Kidney epithelial cell (primary cell): ENCODE data around the gene LONRF2. TPM values are rescaled to one million over a fixed set of nuclear protein-coding genes. Genes with fewer than 3 reads are reported as not detected.

Experiments used
- DNase-seq: peaks from one replicate; pipeline ENCODE4 v3.0.0-alpha.2; 2010; ENCODE audit warnings: low read depth
- H3K27me3 ChIP-seq: 2 replicates; pipeline ENCODE4 v1.6.0; 2011; ENCODE audit warnings: low read length; ENCODE audit not compliant: control insufficient read depth, insufficient read depth
- H3K36me3 ChIP-seq: 2 replicates; pipeline ENCODE4 v1.5.1; 2011; ENCODE audit warnings: low read length; ENCODE audit not compliant: control insufficient read depth, insufficient read depth
- H3K4me3 ChIP-seq: 2 replicates; pipeline ENCODE4 v1.5.1; 2011; ENCODE audit warnings: low read depth, mild to moderate bottlenecking, control low read depth, low read length
- total RNA-seq: library from RNA; depleted of rRNA; stranded (reverse); fragments of >200 nt; gene quantifications from 2 replicates; pipeline ENCODE4 v1.2.3, GENCODE V29; 2015
- TF ChIP-seq, protein P1 (sequence below): IDR thresholded peaks from 2 replicates; pipeline ENCODE4 v1.5.1; 2011; ENCODE audit warnings: mild to moderate bottlenecking, moderate library complexity, low read length, control low read depth, inconsistent platforms; ENCODE audit not compliant: insufficient read depth, poor library complexity, severe bottlenecking

LONRF2 gene
- total RNA-seq, 1 donor from 2014 or later = 3.3 TPM

DNA sequence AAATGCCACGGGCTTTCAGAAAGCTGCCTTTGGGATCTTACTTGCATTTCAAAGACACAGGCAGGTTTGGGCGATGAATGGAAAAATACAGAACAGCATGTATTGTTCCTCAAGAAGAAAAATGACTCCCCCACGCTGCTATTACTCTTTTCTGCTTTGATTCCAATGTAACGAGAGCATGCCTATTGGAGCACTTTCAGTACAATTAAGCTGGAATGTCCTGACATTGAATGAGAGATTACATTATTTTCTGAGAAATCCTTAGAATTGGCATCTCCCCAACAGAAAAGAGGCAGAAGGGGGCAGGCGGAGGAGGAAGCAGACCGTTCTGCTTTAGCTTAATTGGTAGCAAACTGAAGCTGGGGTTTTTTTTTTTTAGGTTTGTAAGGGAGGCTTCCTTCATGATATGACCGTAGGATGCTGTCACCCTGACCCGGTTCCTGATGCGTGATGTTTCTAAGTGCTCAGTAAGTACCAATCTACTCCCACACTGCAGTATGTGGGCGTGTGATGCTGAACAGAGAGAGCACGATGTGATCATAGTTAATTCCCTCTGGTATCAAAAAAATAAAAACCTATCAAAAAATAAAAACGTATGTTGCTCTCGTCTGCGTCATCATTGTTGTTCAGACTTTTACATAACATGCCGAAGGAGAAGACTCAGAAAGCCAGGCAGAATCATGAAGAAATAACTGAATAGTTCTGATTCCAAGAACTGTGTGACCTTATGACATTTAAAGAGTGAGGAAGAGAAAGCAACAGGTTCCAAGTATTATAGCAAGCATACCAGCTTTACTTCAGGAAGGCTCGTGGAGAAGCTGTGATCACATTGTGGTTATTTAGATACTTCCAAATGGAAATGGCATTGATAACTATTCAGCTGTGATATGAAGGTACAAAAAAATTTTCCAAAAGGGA lies 40.5 kb downstream of the LONRF2 start:
- Histone ChIP-seq H3K36me3 (no peaks in the 10 kb centered on the region), H3K4me3 (no peak overlapping the region), H3K27me3 (no peaks in the 10 kb centered on the region)
- DNase-seq = no peak
- TF ChIP-seq, protein P1, sequence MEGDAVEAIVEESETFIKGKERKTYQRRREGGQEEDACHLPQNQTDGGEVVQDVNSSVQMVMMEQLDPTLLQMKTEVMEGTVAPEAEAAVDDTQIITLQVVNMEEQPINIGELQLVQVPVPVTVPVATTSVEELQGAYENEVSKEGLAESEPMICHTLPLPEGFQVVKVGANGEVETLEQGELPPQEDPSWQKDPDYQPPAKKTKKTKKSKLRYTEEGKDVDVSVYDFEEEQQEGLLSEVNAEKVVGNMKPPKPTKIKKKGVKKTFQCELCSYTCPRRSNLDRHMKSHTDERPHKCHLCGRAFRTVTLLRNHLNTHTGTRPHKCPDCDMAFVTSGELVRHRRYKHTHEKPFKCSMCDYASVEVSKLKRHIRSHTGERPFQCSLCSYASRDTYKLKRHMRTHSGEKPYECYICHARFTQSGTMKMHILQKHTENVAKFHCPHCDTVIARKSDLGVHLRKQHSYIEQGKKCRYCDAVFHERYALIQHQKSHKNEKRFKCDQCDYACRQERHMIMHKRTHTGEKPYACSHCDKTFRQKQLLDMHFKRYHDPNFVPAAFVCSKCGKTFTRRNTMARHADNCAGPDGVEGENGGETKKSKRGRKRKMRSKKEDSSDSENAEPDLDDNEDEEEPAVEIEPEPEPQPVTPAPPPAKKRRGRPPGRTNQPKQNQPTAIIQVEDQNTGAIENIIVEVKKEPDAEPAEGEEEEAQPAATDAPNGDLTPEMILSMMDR = no peak

- DNase-seq = no peak
- H3K4me3 ChIP-seq = no peak overlapping the region
- TF ChIP-seq, protein P1 = no peak
- no peaks in the 10 kb centered on the region for H3K27me3 ChIP-seq
- no peaks in the 10 kb centered on the region for H3K36me3 ChIP-seq
Measured at GRCh38 chr2:100279586-100280534, 42.4 kb downstream of the LONRF2 start.

- TF ChIP-seq, protein P1 = no peak
- Histone ChIP-seq H3K27me3 (no peaks in the 10 kb centered on the region), H3K4me3 (no peak overlapping the region), H3K36me3 (no peaks in the 10 kb centered on the region)
- no peak for DNase-seq
Measured at GRCh38 chr2:100278986-100279385, 43.3 kb downstream of the LONRF2 start.

GRCh38 chr2:100278501-100278900 lies 43.8 kb downstream of the LONRF2 start:
- TF ChIP-seq, protein P1 = no peak
- DNase-seq = no peak
- Histone ChIP-seq H3K4me3 (no peak overlapping the region), H3K27me3 (no peaks in the 10 kb centered on the region), H3K36me3 (no peaks in the 10 kb centered on the region)

- TF ChIP-seq, protein P1 = no peak
- Histone ChIP-seq H3K27me3 (no peaks in the 10 kb centered on the region), H3K36me3 (no peaks in the 10 kb centered on the region), H3K4me3 (no peak overlapping the region)
- no peak for DNase-seq
Measured at GRCh38 chr2:100277540-100278207, 44.6 kb downstream of the LONRF2 start.
